ENCODE results near the gene MRPS6.

Gene MRPS6

DNA sequence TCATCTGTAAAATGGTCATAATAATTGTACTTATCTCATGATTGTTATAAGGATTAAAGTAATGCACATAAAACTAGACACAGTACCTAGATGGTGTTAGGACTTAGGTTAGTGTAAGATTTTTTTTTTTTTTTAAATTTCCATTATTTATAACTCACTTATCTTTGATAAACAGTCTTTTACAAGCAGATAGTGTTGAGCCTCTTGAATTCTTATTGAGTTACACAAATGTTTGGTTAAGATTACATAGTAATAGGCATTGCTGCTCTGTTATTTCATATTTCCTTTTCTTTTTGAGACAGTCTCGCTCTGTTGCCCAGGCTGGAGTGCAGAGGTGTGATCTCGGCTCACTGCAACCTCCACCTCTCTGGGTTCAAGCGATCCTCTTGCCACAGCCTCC is 15.4 kb downstream of the MRPS6 start:
- TF ChIP-seq ZFX (IDR thresholded peaks at IDR 0.05; ENCODE audit: borderline replicate concordance) = no peak
- TF ChIP-seq, protein P1, sequence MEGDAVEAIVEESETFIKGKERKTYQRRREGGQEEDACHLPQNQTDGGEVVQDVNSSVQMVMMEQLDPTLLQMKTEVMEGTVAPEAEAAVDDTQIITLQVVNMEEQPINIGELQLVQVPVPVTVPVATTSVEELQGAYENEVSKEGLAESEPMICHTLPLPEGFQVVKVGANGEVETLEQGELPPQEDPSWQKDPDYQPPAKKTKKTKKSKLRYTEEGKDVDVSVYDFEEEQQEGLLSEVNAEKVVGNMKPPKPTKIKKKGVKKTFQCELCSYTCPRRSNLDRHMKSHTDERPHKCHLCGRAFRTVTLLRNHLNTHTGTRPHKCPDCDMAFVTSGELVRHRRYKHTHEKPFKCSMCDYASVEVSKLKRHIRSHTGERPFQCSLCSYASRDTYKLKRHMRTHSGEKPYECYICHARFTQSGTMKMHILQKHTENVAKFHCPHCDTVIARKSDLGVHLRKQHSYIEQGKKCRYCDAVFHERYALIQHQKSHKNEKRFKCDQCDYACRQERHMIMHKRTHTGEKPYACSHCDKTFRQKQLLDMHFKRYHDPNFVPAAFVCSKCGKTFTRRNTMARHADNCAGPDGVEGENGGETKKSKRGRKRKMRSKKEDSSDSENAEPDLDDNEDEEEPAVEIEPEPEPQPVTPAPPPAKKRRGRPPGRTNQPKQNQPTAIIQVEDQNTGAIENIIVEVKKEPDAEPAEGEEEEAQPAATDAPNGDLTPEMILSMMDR (IDR thresholded peaks at IDR 0.05) = no peak
- no peak overlapping the region for H3K27ac ChIP-seq

DNA sequence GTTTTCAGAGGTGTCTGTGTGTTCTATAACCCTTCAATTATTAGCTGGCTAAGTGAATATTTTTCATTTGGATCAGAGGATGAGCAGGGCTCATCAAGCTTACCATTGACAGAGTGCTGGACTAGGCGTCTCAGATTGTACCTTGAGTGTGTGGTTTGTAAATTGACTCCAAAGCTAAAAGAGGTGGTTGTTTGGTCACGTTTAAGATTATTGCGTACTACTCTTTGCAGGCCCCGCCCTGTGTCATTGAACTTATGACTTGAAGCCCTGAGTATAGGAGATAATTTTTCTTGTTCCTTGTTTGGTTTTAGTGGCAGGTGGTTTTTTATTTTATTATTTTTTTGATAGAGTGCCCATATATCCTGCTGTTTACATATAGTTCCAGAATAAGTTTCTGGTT is 17.7 kb downstream of the MRPS6 start:
- no peak overlapping the region for H3K27ac ChIP-seq
- TF ChIP-seq, protein P1 (IDR thresholded peaks at IDR 0.05) = no peak
- TF ChIP-seq ZFX (IDR thresholded peaks at IDR 0.05; ENCODE audit: borderline replicate concordance) = no peak

DNA sequence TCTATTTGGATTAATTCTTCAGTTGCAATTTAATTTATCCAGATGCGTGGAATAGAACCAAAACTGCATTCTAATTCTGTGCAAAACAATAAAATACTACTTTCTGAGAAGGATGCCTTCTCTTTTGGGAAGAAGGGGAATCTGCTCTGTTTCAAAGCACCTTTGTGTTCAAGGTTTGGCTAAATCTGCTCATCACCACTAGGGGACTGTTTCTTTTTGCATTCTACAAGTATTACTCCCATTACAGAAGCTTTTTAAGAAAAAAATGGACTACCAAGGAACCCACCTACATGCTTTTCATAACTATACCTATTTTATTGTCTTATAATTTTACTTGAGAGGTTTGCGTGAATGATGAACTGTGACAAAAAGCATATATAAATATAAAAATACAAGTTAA is 18.2 kb downstream of the MRPS6 start:
- H3K27ac ChIP-seq = no peak overlapping the region
- TF ChIP-seq ZFX (IDR thresholded peaks at IDR 0.05; ENCODE audit: borderline replicate concordance) = no peak
- TF ChIP-seq, protein P1 (IDR thresholded peaks at IDR 0.05) = peak; percentile 38; the same call in 1 of the 2 replicates

DNA sequence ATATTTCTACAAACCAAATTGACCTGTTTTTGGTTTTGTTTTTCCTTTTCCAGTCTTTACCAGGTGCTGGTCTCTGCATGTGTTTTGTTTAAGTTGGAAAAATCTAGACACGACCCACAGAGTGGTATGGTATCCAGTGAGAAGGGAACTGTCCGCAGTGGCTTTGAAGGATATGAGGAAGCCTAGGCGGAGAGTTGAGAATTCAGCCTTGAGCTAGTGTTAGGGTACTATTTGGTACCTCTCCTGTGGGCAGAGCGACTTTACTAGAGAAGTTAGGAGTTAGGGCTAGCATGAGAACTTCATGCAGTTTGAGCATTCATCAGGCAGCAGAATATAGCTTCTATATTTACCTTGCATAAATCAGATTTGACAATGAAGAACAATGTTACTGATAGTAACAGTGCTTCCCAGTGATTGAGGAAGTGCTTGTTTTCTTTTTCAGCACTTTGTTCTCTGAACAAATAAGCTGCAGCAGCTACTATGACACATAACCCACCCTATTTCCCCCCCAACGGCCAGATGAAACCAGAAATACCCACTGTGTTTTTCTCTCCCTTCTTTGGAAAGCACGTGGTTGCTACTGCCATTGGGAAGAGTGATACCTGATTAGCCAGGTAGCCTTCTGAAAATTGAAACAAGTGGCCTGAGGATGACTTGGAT is 19.0 kb downstream of the MRPS6 start:
- TF ChIP-seq, protein P1 (IDR thresholded peaks at IDR 0.05) = no peak
- no peak for TF ChIP-seq ZFX (IDR thresholded peaks at IDR 0.05; ENCODE audit: borderline replicate concordance)
- no peak overlapping the region for H3K27ac ChIP-seq

DNA sequence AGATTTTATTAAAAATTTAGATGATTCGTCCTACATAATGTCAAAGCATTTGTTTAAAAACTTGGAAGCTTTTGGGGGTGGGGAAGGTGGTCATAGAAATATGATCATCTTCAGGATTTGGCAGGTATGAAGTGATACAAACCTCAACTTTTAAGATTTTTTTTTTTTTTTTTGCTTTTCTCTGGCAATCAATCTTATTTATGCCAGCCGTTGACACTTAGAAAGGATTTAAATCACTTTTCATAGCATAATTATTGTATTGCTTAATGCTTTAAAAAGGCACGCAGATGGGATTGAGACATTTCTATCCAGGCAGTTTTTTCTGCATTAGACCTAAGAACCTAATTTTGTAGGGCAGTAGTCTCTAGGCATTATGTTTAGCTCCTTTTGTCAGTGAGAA is 19.7 kb downstream of the MRPS6 start:
- TF ChIP-seq ZFX (IDR thresholded peaks at IDR 0.05; ENCODE audit: borderline replicate concordance) = no peak
- TF ChIP-seq, protein P1 (IDR thresholded peaks at IDR 0.05) = no peak

DNA sequence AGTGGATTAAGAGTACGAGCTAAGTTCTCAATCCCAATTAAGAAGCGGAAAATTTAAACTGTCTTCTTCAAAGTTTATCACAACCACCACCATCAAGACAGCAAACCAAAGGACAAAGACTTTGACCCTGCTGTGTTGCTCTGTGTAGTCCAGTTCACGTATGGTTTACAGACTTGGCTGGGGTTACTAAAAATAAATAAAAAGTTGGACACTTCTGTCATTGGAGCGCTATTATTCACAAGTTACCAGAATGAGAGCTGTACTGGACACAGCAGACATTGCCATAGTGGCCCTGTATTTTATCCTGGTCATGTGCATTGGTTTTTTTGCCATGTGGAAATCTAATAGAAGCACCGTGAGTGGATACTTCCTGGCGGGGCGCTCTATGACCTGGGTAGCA is 21.6 kb downstream of the MRPS6 start:
- TF ChIP-seq ZFX (IDR thresholded peaks at IDR 0.05; ENCODE audit: borderline replicate concordance) = no peak
- TF ChIP-seq, protein P1 (IDR thresholded peaks at IDR 0.05) = no peak
- no peak overlapping the region for H3K27ac ChIP-seq

More for the DNA sequence above, 19.7 kb downstream of the MRPS6 start:
- H3K27ac ChIP-seq = no peak overlapping the region

DNA sequence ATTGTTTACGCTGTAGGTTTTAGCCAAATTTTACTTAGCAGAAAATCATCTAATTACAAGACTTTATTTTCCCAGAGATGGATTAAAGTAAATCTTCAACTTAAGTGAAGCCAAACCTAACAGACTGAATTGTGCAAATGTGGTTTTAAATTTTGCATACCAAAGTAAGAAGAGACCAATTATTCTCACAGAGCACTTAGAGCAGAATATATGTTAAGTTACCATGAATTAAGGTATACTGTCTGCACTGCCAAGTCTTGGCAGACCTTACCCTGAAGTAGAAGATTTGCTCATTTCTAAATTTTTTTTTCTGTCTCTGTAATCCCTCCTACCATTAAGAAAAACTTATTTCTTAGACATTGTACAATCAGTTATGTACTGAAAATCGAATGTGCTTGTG is 24.1 kb downstream of the MRPS6 start:
- no peak for TF ChIP-seq ZFX (IDR thresholded peaks at IDR 0.05; ENCODE audit: borderline replicate concordance)
- TF ChIP-seq, protein P1 (IDR thresholded peaks at IDR 0.05) = no peak
- H3K27ac ChIP-seq = no peak overlapping the region

Data from 22Rv1 (cell line).